ENCODE data around the gene AIMP2. TPM values are rescaled to one million over a fixed set of nuclear protein-coding genes. Genes with fewer than 3 reads are reported as not detected.

The AIMP2 gene
- total RNA-seq, 2 donors from 2014 or later, result 48.6 to 60.1 TPM

DNA sequence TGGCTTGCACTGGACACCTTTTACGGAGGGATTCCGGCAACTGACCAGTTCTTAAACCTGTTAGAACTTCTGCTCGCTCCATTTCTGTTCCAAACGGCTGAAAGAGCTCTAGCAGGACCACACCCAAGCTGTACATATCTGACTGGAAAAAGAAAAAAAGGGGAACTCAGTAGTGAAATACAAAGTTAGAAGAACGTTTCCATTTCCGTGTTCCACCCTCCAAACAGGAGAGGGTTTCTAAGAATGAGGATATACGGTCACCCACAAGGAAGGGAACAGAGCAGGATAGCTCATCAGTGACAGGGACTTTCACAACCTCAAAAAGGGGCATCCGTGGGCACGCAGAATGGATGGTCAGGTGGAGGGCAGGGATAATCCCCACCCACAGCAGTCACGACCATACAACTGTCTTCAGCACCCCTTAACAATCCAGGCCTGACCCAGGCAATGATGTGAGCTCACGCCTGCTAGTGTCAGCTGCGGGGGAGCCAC is 17.8 kb downstream of the AIMP2 start:
- Histone ChIP-seq H3K36me3 (ENCODE audit: control insufficient read depth, insufficient read depth, low read length) (peaks cover 91% of the 10 kb centered on the region), H3K9me3 (ENCODE audit: control insufficient read depth, low read length) (no peaks in the 10 kb centered on the region), H3K4me1 (ENCODE audit: control insufficient read depth, insufficient read depth, low read length) (no peaks in the 10 kb centered on the region), H3K27ac (ENCODE audit: low read depth, low read length) (no peak overlapping the region), H3K27me3 (ENCODE audit: control insufficient read depth, insufficient read depth, low read length, poor library complexity, severe bottlenecking) (no peaks in the 10 kb centered on the region), H3K4me3 (ENCODE audit: low read length) (no peak overlapping the region), H3K9ac (ENCODE audit: extremely low read depth, low read length, poor library complexity, severe bottlenecking) (no peak overlapping the region)
- Mint-ChIP-seq H3K27ac (no peak overlapping the region), H3K27me3 (ENCODE audit: insufficient read depth) (no peaks in the 10 kb centered on the region), H3K36me3 (ENCODE audit: low read depth) (peaks cover 85% of the 10 kb centered on the region), H3K4me3 (no peak overlapping the region), H3K4me1 (no peaks in the 10 kb centered on the region), H3K9me3 (no peaks in the 10 kb centered on the region)
- 89 to 91% methylated on average over 10 to 12 of the region's 12 CpGs for WGBS, 2 experiments (ENCODE audit: insufficient coverage in 1 of 2, insufficient read length in 1 of 2)
- DNase-seq, result no peak
- TF ChIP-seq, protein P1, sequence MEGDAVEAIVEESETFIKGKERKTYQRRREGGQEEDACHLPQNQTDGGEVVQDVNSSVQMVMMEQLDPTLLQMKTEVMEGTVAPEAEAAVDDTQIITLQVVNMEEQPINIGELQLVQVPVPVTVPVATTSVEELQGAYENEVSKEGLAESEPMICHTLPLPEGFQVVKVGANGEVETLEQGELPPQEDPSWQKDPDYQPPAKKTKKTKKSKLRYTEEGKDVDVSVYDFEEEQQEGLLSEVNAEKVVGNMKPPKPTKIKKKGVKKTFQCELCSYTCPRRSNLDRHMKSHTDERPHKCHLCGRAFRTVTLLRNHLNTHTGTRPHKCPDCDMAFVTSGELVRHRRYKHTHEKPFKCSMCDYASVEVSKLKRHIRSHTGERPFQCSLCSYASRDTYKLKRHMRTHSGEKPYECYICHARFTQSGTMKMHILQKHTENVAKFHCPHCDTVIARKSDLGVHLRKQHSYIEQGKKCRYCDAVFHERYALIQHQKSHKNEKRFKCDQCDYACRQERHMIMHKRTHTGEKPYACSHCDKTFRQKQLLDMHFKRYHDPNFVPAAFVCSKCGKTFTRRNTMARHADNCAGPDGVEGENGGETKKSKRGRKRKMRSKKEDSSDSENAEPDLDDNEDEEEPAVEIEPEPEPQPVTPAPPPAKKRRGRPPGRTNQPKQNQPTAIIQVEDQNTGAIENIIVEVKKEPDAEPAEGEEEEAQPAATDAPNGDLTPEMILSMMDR (conservative IDR thresholded peaks at IDR 0.05), result no peak

- Histone ChIP-seq H3K27me3 (ENCODE audit: control insufficient read depth, insufficient read depth, low read length, poor library complexity, severe bottlenecking) (no peaks in the 10 kb centered on the region), H3K9ac (ENCODE audit: extremely low read depth, low read length, poor library complexity, severe bottlenecking) (no peak overlapping the region), H3K27ac (ENCODE audit: low read depth, low read length) (no peak overlapping the region), H3K36me3 (ENCODE audit: control insufficient read depth, insufficient read depth, low read length) (peaks cover 89% of the 10 kb centered on the region), H3K4me3 (ENCODE audit: low read length) (no peak overlapping the region), H3K4me1 (ENCODE audit: control insufficient read depth, insufficient read depth, low read length) (no peaks in the 10 kb centered on the region), H3K9me3 (ENCODE audit: control insufficient read depth, low read length) (no peaks in the 10 kb centered on the region)
- Mint-ChIP-seq H3K27me3 (ENCODE audit: insufficient read depth) (no peaks in the 10 kb centered on the region), H3K4me1 (no peaks in the 10 kb centered on the region), H3K4me3 (no peak overlapping the region), H3K9me3 (no peaks in the 10 kb centered on the region), H3K36me3 (ENCODE audit: low read depth) (peaks cover 79% of the 10 kb centered on the region), H3K27ac (no peak overlapping the region)
- DNase-seq, result no peak
- WGBS, 2 experiments (ENCODE audit: insufficient coverage in 1 of 2, insufficient read length in 1 of 2), result 90 to 100% methylated on average over 1 of the region's 1 CpG
- TF ChIP-seq, protein P1 (conservative IDR thresholded peaks at IDR 0.05), result no peak
Measured at GRCh38 chr7:6027806-6028365, 18.8 kb downstream of the AIMP2 start.

GRCh38 chr7:6028563-6028962 is 19.5 kb downstream of the AIMP2 start:
- no peaks in the 10 kb centered on the region for H3K9me3 Mint-ChIP-seq
- TF ChIP-seq, protein P1 (conservative IDR thresholded peaks at IDR 0.05), result no peak
- 90 to 94% methylated on average over 4 to 5 of the region's 5 CpGs for WGBS, 2 experiments (ENCODE audit: insufficient coverage in 1 of 2, insufficient read length in 1 of 2)
- H3K4me1 Mint-ChIP-seq, result no peaks in the 10 kb centered on the region
- Histone ChIP-seq H3K9me3 (ENCODE audit: control insufficient read depth, low read length) (no peaks in the 10 kb centered on the region), H3K36me3 (ENCODE audit: control insufficient read depth, insufficient read depth, low read length) (peaks cover 88% of the 10 kb centered on the region), H3K9ac (ENCODE audit: extremely low read depth, low read length, poor library complexity, severe bottlenecking) (no peak overlapping the region), H3K27ac (ENCODE audit: low read depth, low read length) (no peak overlapping the region), H3K27me3 (ENCODE audit: control insufficient read depth, insufficient read depth, low read length, poor library complexity, severe bottlenecking) (no peaks in the 10 kb centered on the region), H3K4me1 (ENCODE audit: control insufficient read depth, insufficient read depth, low read length) (no peaks in the 10 kb centered on the region), H3K4me3 (ENCODE audit: low read length) (no peak overlapping the region)
- no peaks in the 10 kb centered on the region for H3K27me3 Mint-ChIP-seq (ENCODE audit: insufficient read depth)
- no peak overlapping the region for H3K4me3 Mint-ChIP-seq
- no peak for DNase-seq
- H3K27ac Mint-ChIP-seq, result no peak overlapping the region
- peaks cover 77% of the 10 kb centered on the region for H3K36me3 Mint-ChIP-seq (ENCODE audit: low read depth)

All from endodermal cell (in vitro differentiated cells).